GM12891 (cell line): Measurements from ENCODE around the gene FAM89B.

Source experiments
- PAX5 ChIP-seq: IDR thresholded peaks from 2 replicates; pipeline ENCODE4 v1.6.1; 2011; ENCODE audit warnings: low read length, moderate library complexity, mild to moderate bottlenecking; ENCODE audit not compliant: insufficient read depth, severe bottlenecking
- POLR2A ChIP-seq: IDR thresholded peaks from 2 replicates; pipeline ENCODE4 v1.6.1; 2011; ENCODE audit warnings: low read depth, low read length, control low read depth
- POLR2AphosphoS5 ChIP-seq: IDR thresholded peaks from 2 replicates; pipeline ENCODE4 v1.6.1; 2011; ENCODE audit warnings: low read depth, low read length, control low read depth
- POU2F2 ChIP-seq: IDR thresholded peaks from 2 replicates; pipeline ENCODE4 v1.6.1; 2011; ENCODE audit warnings: low read depth, mild to moderate bottlenecking, control low read depth, low read length, moderate library complexity
- SPI1 ChIP-seq: IDR thresholded peaks from 2 replicates; pipeline ENCODE4 v1.6.1; 2011; ENCODE audit warnings: low read depth, low read length, control low read depth
- TAF1 ChIP-seq: IDR thresholded peaks from 2 replicates; pipeline ENCODE4 v1.6.1; 2011; ENCODE audit warnings: low read depth, low read length, control low read depth

DNA sequence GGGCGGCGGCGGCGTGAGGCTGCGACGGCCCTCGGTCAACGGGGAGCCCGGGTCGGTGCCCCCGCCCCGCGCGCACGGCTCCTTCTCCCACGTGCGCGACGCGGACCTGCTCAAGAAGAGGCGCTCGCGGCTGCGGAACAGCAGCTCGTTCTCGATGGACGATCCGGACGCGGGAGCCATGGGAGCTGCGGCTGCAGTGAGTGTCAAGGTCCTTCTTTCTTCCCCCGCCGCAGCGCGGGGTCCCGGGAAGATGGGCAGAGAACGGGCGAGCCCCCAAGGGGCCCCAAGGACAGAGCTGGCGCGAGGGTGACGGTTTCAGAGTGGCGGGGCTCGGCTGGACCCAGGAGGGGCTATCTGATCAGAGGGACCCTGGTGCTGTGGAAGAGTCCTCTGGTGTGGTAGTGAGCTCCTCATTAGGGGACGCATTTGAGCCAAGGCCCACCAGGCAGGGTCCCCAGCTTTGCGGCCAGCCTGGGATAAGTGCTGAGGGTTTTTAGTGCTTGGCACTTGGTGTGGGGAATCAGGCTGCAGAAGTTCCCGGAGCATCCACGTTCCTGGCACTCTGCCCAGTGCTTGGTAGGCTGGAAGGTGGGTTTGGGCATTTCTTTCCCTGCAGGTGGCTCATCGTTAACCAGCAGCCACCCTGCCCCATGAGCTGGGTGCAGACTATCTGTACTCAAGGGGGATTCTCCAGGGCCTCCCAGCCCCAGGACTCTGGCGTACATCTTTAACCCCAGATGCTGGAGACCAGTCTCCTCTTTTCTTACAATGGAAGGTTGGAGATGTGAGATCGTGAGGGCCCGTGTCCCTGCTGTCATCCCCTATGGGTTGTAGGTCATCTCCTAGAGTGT is 13.3 kb downstream of the FAM89B start:
- TF ChIP-seq POLR2A (no peak), PAX5 (no peak), POLR2AphosphoS5 (no peak), TAF1 (no peak), SPI1 (no peak), POU2F2 (no peak)
